Measurements from ENCODE around the gene RXRB. TPM values are rescaled to one million over a fixed set of nuclear protein-coding genes. Genes with fewer than 3 reads are reported as not detected.

The RXRB gene
- total and polyA plus RNA-seq, 2 of the 8 experiments (the other 6 are each of a cell fraction or from before 2014, with no cell fraction given): 13.0 to 18.1 TPM

- Histone ChIP-seq H3K36me3 (ENCODE audit: control insufficient read depth in 2 of 4, insufficient read depth in 4 of 4, low read length in 3 of 4) (peaks cover 0 to 13% (median 6%) of the 10 kb centered on the region in 4 experiments; a peak in 4 of 8 replicates), H3K9me3 (ENCODE audit: insufficient read depth in 2 of 2, low read depth in 1 of 2, low read length in 1 of 2) (no peaks in the 10 kb centered on the region), H3K79me2 (ENCODE audit: control insufficient read depth in 1 of 2, insufficient read depth in 2 of 2, low read length in 2 of 2) (peaks cover 0 to 5% of the 10 kb centered on the region in 2 experiments; a peak in 2 of 4 replicates), H3K56ac (replicated peaks; ENCODE audit: insufficient read length, low read depth, low read length) (no peak overlapping the region), H3K4me3 (ENCODE audit: extremely low read depth in 1 of 4, insufficient read depth in 2 of 4, low read depth in 3 of 4, low read length in 4 of 4) (no peak overlapping the region), H3K27ac (ENCODE audit: low read depth, low read length) (no peak overlapping the region), H3K14ac (ENCODE audit: insufficient read length) (no peak overlapping the region), H4K8ac (ENCODE audit: extremely low read depth, insufficient read depth, low read length) (no peak overlapping the region), H3K23me2 (ENCODE audit: low read depth, low read length) (peaks cover 15% of the 10 kb centered on the region), H3K4me2 (ENCODE audit: insufficient read depth in 1 of 2, low read depth in 2 of 2, low read length in 2 of 2) (no peak overlapping the region), H3K23ac (ENCODE audit: insufficient read length) (no peak overlapping the region), H3K79me1 (ENCODE audit: low read depth, low read length) (no peaks in the 10 kb centered on the region), H2BK12ac (ENCODE audit: low read depth, low read length) (no peak overlapping the region), H3K18ac (ENCODE audit: extremely low read depth, low read length) (no peak overlapping the region), H2AK5ac (ENCODE audit: low read depth, low read length) (no peak overlapping the region), H4K5ac (ENCODE audit: insufficient read length, low read depth, low read length) (no peak overlapping the region), H2BK5ac (ENCODE audit: low read depth, low read length) (no peak overlapping the region), H4K91ac (replicated peaks; ENCODE audit: insufficient read length, low read length) (no peak overlapping the region), H3K4ac (replicated peaks; ENCODE audit: insufficient read length, low read depth, low read length) (no peak overlapping the region), H3K27me3 (replicated peaks in 1 of 4; ENCODE audit: control insufficient read depth in 3 of 4, extremely low read depth in 1 of 4, insufficient read depth in 3 of 4, low read length in 3 of 4) (peaks cover 0 to 17% (median 15%) of the 10 kb centered on the region in 4 experiments; a peak in 6 of 7 replicates), H2AFZ (ENCODE audit: low read length) (no peak overlapping the region), H3K4me1 (replicated peaks in 1 of 4; ENCODE audit: control insufficient read depth in 3 of 4, insufficient read depth in 4 of 4, low read length in 3 of 4) (peaks cover 5 to 14% (median 12%) of the 10 kb centered on the region in 4 experiments), H2BK120ac (replicated peaks; ENCODE audit: low read depth, low read length) (no peak overlapping the region), H2BK20ac (ENCODE audit: low read length) (no peak overlapping the region), H3K9ac (replicated peaks in 1 of 4; ENCODE audit: extremely low read depth in 1 of 4, low read depth in 3 of 4, low read length in 3 of 4) (no peak overlapping the region), H4K20me1 (replicated peaks in 1 of 2; ENCODE audit: control insufficient read depth in 1 of 2, insufficient read depth in 2 of 2, low read length in 2 of 2) (peaks cover 0 to 5% of the 10 kb centered on the region in 2 experiments), H2BK15ac (ENCODE audit: low read length) (no peak overlapping the region)
- DNase-seq (ENCODE audit: low read depth in 1 of 2, low spot score in 2 of 2) (no peak), FAIRE-seq (no peak)
- 91% methylated on average over 15 of the region's 15 CpGs; no CpG with 5 or more reads in 1 of the 2 experiments for WGBS, 2 experiments (ENCODE audit: extremely low coverage in 1 of 2, insufficient coverage in 1 of 2, insufficient read length in 1 of 2, insufficient replicate concordance in 2 of 2, low coverage in 1 of 2, low lambda C conversion rate in 2 of 2, missing lambda C conversion rate in 1 of 2)
- ChIA-PET CTCF (ENCODE audit: partially characterized antibody) (interaction anchor here (1.0 to 3.5 kb wide), 16 partner anchors 9 to 195 kb away, joined by 3 to 17 read pairs (median 4); no protein-coding TSS in a partner anchor), POLR2A (ENCODE audit: partially characterized antibody) (interaction anchor here (0.6 to 1.4 kb wide), 4 partner anchors 53 to 224 kb away, joined by 3 to 4 read pairs (median 3); partner anchors contain the start of genes RPS18 and VPS52)
- TF ChIP-seq RXRA (IDR thresholded peaks at IDR 0.05; ENCODE audit: insufficient read depth, low read depth, low read length) (0 out of 2 replicates have a peak, but pooled peaks have one; percentile 66), YY1 (IDR thresholded peaks at IDR 0.05; ENCODE audit: low read depth, low read length) (0 out of 2 replicates have a peak, but pooled peaks have one; percentile 14), SP1 (IDR thresholded peaks at IDR 0.05; ENCODE audit: low read depth, low read length) (no peak)
These were observed 4.9 kb downstream of the RXRB start for GRCh38 chr6:33195304-33196165.

Data from H1 (cell line).